ENCODE measurements around the gene TOM1.

Gene TOM1

GRCh38 chr22:35367331-35367886 is 67.7 kb downstream of the TOM1 start:
- no peak for DNase-seq (ENCODE audit: extremely low read depth in 1 of 2, low read depth in 1 of 2)

GRCh38 chr22:35368386-35368785 is 68.7 kb downstream of the TOM1 start:
- no peak for DNase-seq (ENCODE audit: extremely low read depth in 1 of 2, low read depth in 1 of 2)

- DNase-seq (ENCODE audit: extremely low read depth in 1 of 2, low read depth in 1 of 2): no peak
Observed at GRCh38 chr22:35369996-35370395, 70.3 kb downstream of the TOM1 start.

GRCh38 chr22:35373781-35374180 is 74.1 kb downstream of the TOM1 start:
- no peak for DNase-seq (ENCODE audit: extremely low read depth in 1 of 2, low read depth in 1 of 2)

- DNase-seq (ENCODE audit: extremely low read depth in 1 of 2, low read depth in 1 of 2): no peak
Observed at GRCh38 chr22:35375031-35375430, 75.3 kb downstream of the TOM1 start.

- DNase-seq (ENCODE audit: extremely low read depth in 1 of 2, low read depth in 1 of 2): no peak
Observed at GRCh38 chr22:35375526-35375925, 75.8 kb downstream of the TOM1 start.

- peak in 1 of 2 donors; percentile 23 for DNase-seq (ENCODE audit: extremely low read depth in 1 of 2, low read depth in 1 of 2)
Observed at GRCh38 chr22:35376728-35377472, 77.2 kb downstream of the TOM1 start.

- DNase-seq (ENCODE audit: extremely low read depth in 1 of 2, low read depth in 1 of 2): no peak
Observed at GRCh38 chr22:35377735-35378134, 78.0 kb downstream of the TOM1 start.

- no peak for DNase-seq (ENCODE audit: extremely low read depth in 1 of 2, low read depth in 1 of 2)
Observed at GRCh38 chr22:35378621-35379020, 78.9 kb downstream of the TOM1 start.

- no peak for DNase-seq (ENCODE audit: extremely low read depth in 1 of 2, low read depth in 1 of 2)
Observed at GRCh38 chr22:35379146-35379993, 79.7 kb downstream of the TOM1 start.

GRCh38 chr22:35380013-35380412 is 80.3 kb downstream of the TOM1 start:
- DNase-seq (ENCODE audit: extremely low read depth in 1 of 2, low read depth in 1 of 2): no peak

- DNase-seq (ENCODE audit: extremely low read depth in 1 of 2, low read depth in 1 of 2): no peak
Observed at GRCh38 chr22:35380537-35381423, 81.1 kb downstream of the TOM1 start, which contains the start of gene HMOX1. Gene HMOX1 (plus strand): TSS chr22:35381096. CDS start chr22:35381174, 78 bp downstream.

- DNase-seq (ENCODE audit: extremely low read depth in 1 of 2, low read depth in 1 of 2): no peak
Observed at GRCh38 chr22:35381424-35382009, 81.8 kb downstream of the TOM1 start.

GRCh38 chr22:35383679-35384071 is 84.0 kb downstream of the TOM1 start:
- no peak for DNase-seq (ENCODE audit: extremely low read depth in 1 of 2, low read depth in 1 of 2)

GRCh38 chr22:35384527-35384926 is 84.8 kb downstream of the TOM1 start:
- DNase-seq (ENCODE audit: extremely low read depth in 1 of 2, low read depth in 1 of 2): no peak

- no peak for DNase-seq (ENCODE audit: extremely low read depth in 1 of 2, low read depth in 1 of 2)
Observed at GRCh38 chr22:35384975-35385588, 85.4 kb downstream of the TOM1 start.

- DNase-seq (ENCODE audit: extremely low read depth in 1 of 2, low read depth in 1 of 2): no peak
Observed at GRCh38 chr22:35386670-35387288, 87.1 kb downstream of the TOM1 start.

- no peak for DNase-seq (ENCODE audit: extremely low read depth in 1 of 2, low read depth in 1 of 2)
Observed at GRCh38 chr22:35390933-35391332, 91.2 kb downstream of the TOM1 start.

GRCh38 chr22:35392357-35392756 is 92.7 kb downstream of the TOM1 start:
- no peak for DNase-seq (ENCODE audit: extremely low read depth in 1 of 2, low read depth in 1 of 2)
